GM21381 (cell line): Measurements from ENCODE around the gene IDE.
"Not testable (repeated sequence)": the region's sequence is repeated elsewhere in the genome, so short reads cannot be mapped to it uniquely, and the experiment has no call there.

ENCODE experiments used
- ATAC-seq: cut with Tn5 transposase; IDR thresholded peaks from one replicate; pipeline ENCODE4 v1.9.1; 2021; ENCODE audit warnings: mild to moderate bottlenecking, moderate library complexity; ENCODE audit not compliant: unreplicated experiment

Gene IDE

GRCh38 chr10:92420546-92421275 lies 153.2 kb downstream of the IDE start:
- no peak for ATAC-seq

- ATAC-seq: no peak
Observed at GRCh38 chr10:92419740-92420545, 153.9 kb downstream of the IDE start.

GRCh38 chr10:92418891-92419290 lies 155.0 kb downstream of the IDE start:
- no peak for ATAC-seq

- ATAC-seq: no peak
Observed at GRCh38 chr10:92418221-92418620, 155.7 kb downstream of the IDE start.

- no peak for ATAC-seq
Observed at GRCh38 chr10:92413519-92413918, 160.4 kb downstream of the IDE start.

GRCh38 chr10:92413011-92413410 lies 160.9 kb downstream of the IDE start:
- no peak for ATAC-seq

- ATAC-seq: no peak
Observed at GRCh38 chr10:92411406-92411805, 162.5 kb downstream of the IDE start.

- no peak for ATAC-seq
Observed at GRCh38 chr10:92410501-92410900, 163.4 kb downstream of the IDE start.

GRCh38 chr10:92408017-92408361 lies 165.9 kb downstream of the IDE start:
- no peak for ATAC-seq

GRCh38 chr10:92407305-92408016 lies 166.4 kb downstream of the IDE start:
- ATAC-seq: no peak

GRCh38 chr10:92405419-92405924 lies 168.4 kb downstream of the IDE start:
- ATAC-seq: no peak

GRCh38 chr10:92404612-92405418 lies 169.1 kb downstream of the IDE start:
- ATAC-seq: no peak

- ATAC-seq: not testable (repeated sequence)
Observed at GRCh38 chr10:92402234-92402633, 171.7 kb downstream of the IDE start.
